ENCODE results near the gene TEF. TPM values are rescaled to one million over a fixed set of nuclear protein-coding genes. Genes with fewer than 3 reads are reported as not detected.
"Not testable (repeated sequence)": the region's sequence is repeated elsewhere in the genome, so short reads cannot be mapped to it uniquely, and the experiment has no call there.

TEF gene
- total RNA-seq, 2 donors from 2014 or later, result 2.4 to 4.0 TPM

GRCh38 chr22:41408665-41409064 is 26.9 kb downstream of the TEF start:
- H3K27me3 Mint-ChIP-seq, result no peaks in the 10 kb centered on the region
- no peaks in the 10 kb centered on the region for H3K9me3 Mint-ChIP-seq
- H3K36me3 Mint-ChIP-seq (ENCODE audit: low read depth), result no peaks in the 10 kb centered on the region
- no peak overlapping the region for H3K27ac Mint-ChIP-seq
- no peak overlapping the region for H3K4me3 Mint-ChIP-seq
- peaks cover 8% of the 10 kb centered on the region for H3K4me1 Mint-ChIP-seq
- ATAC-seq (replicated peaks), result no peak

- no peak for ATAC-seq (replicated peaks)
- Mint-ChIP-seq H3K36me3 (ENCODE audit: low read depth) (peaks cover 9% of the 10 kb centered on the region), H3K27ac (peak overlapping the region; percentile 67), H3K9me3 (no peaks in the 10 kb centered on the region), H3K4me1 (peaks cover 5% of the 10 kb centered on the region), H3K27me3 (no peaks in the 10 kb centered on the region), H3K4me3 (no peak overlapping the region)
Observed at GRCh38 chr22:41410311-41410751, 28.6 kb downstream of the TEF start.

GRCh38 chr22:41411021-41411851 is 29.5 kb downstream of the TEF start:
- Mint-ChIP-seq H3K36me3 (ENCODE audit: low read depth) (peaks cover 9% of the 10 kb centered on the region), H3K27me3 (no peaks in the 10 kb centered on the region), H3K9me3 (no peaks in the 10 kb centered on the region), H3K4me3 (peak overlapping the region; percentile 12), H3K27ac (peak overlapping the region; percentile 44), H3K4me1 (peaks cover 8% of the 10 kb centered on the region)
- ATAC-seq (replicated peaks), result no peak

GRCh38 chr22:41415554-41415953 is 33.8 kb downstream of the TEF start:
- H3K27ac Mint-ChIP-seq, result peak overlapping the region; percentile 98
- peaks cover 8% of the 10 kb centered on the region for H3K4me1 Mint-ChIP-seq
- no peak for ATAC-seq (replicated peaks)
- H3K4me3 Mint-ChIP-seq, result peak overlapping the region; percentile 97
- H3K36me3 Mint-ChIP-seq (ENCODE audit: low read depth), result peaks cover 9% of the 10 kb centered on the region
- H3K27me3 Mint-ChIP-seq, result no peaks in the 10 kb centered on the region
- no peaks in the 10 kb centered on the region for H3K9me3 Mint-ChIP-seq

- ATAC-seq (replicated peaks), result no peak
- no peaks in the 10 kb centered on the region for H3K27me3 Mint-ChIP-seq
- peaks cover 15% of the 10 kb centered on the region for H3K36me3 Mint-ChIP-seq (ENCODE audit: low read depth)
- no peak overlapping the region for H3K4me3 Mint-ChIP-seq
- H3K4me1 Mint-ChIP-seq, result peaks cover 3% of the 10 kb centered on the region
- H3K9me3 Mint-ChIP-seq, result no peaks in the 10 kb centered on the region
- no peak overlapping the region for H3K27ac Mint-ChIP-seq
Observed at GRCh38 chr22:41417622-41418390, 36.1 kb downstream of the TEF start.

GRCh38 chr22:41418717-41419116 is 37.0 kb downstream of the TEF start:
- H3K9me3 Mint-ChIP-seq, result no peaks in the 10 kb centered on the region
- H3K27ac Mint-ChIP-seq, result no peak overlapping the region
- ATAC-seq (replicated peaks), result no peak
- peaks cover 21% of the 10 kb centered on the region for H3K36me3 Mint-ChIP-seq (ENCODE audit: low read depth)
- H3K4me1 Mint-ChIP-seq, result peaks cover 3% of the 10 kb centered on the region
- H3K4me3 Mint-ChIP-seq, result no peak overlapping the region
- no peaks in the 10 kb centered on the region for H3K27me3 Mint-ChIP-seq

- H3K27me3 Mint-ChIP-seq, result no peaks in the 10 kb centered on the region
- peaks cover 48% of the 10 kb centered on the region for H3K36me3 Mint-ChIP-seq (ENCODE audit: low read depth)
- ATAC-seq (replicated peaks), result peak; percentile 95
- peak overlapping the region; percentile 66 for H3K27ac Mint-ChIP-seq
- peaks cover 13% of the 10 kb centered on the region for H3K4me1 Mint-ChIP-seq
- H3K4me3 Mint-ChIP-seq, result peak overlapping the region; percentile 48
- H3K9me3 Mint-ChIP-seq, result no peaks in the 10 kb centered on the region
Observed at GRCh38 chr22:41425660-41426365, 44.1 kb downstream of the TEF start.

GRCh38 chr22:41429232-41429950 is 47.6 kb downstream of the TEF start:
- ATAC-seq (replicated peaks), result no peak
- H3K36me3 Mint-ChIP-seq (ENCODE audit: low read depth), result peaks cover 63% of the 10 kb centered on the region
- H3K4me1 Mint-ChIP-seq, result peaks cover 13% of the 10 kb centered on the region
- no peaks in the 10 kb centered on the region for H3K9me3 Mint-ChIP-seq
- H3K27ac Mint-ChIP-seq, result peak overlapping the region; percentile 58
- H3K4me3 Mint-ChIP-seq, result no peak overlapping the region
- H3K27me3 Mint-ChIP-seq, result no peaks in the 10 kb centered on the region

GRCh38 chr22:41429951-41430332 is 48.2 kb downstream of the TEF start:
- no peaks in the 10 kb centered on the region for H3K27me3 Mint-ChIP-seq
- H3K9me3 Mint-ChIP-seq, result no peaks in the 10 kb centered on the region
- no peak for ATAC-seq (replicated peaks)
- peaks cover 65% of the 10 kb centered on the region for H3K36me3 Mint-ChIP-seq (ENCODE audit: low read depth)
- no peak overlapping the region for H3K4me3 Mint-ChIP-seq
- peak overlapping the region; percentile 58 for H3K27ac Mint-ChIP-seq
- H3K4me1 Mint-ChIP-seq, result peaks cover 13% of the 10 kb centered on the region

- peaks cover 70% of the 10 kb centered on the region for H3K36me3 Mint-ChIP-seq (ENCODE audit: low read depth)
- H3K27me3 Mint-ChIP-seq, result no peaks in the 10 kb centered on the region
- H3K27ac Mint-ChIP-seq, result no peak overlapping the region
- H3K4me1 Mint-ChIP-seq, result peaks cover 4% of the 10 kb centered on the region
- no peaks in the 10 kb centered on the region for H3K9me3 Mint-ChIP-seq
- no peak for ATAC-seq (replicated peaks)
- H3K4me3 Mint-ChIP-seq, result no peak overlapping the region
Observed at GRCh38 chr22:41431656-41432055, 49.9 kb downstream of the TEF start.

GRCh38 chr22:41433480-41433879 is 51.7 kb downstream of the TEF start:
- H3K9me3 Mint-ChIP-seq; H3K4me3 Mint-ChIP-seq; H3K4me1 Mint-ChIP-seq; H3K27me3 Mint-ChIP-seq; ATAC-seq (replicated peaks); H3K27ac Mint-ChIP-seq: not testable (repeated sequence)
- peaks cover 80% of the 10 kb centered on the region for H3K36me3 Mint-ChIP-seq (ENCODE audit: low read depth)

- not testable (repeated sequence) for H3K4me3 Mint-ChIP-seq; H3K4me1 Mint-ChIP-seq; H3K27me3 Mint-ChIP-seq; H3K27ac Mint-ChIP-seq; ATAC-seq (replicated peaks); H3K9me3 Mint-ChIP-seq
- H3K36me3 Mint-ChIP-seq (ENCODE audit: low read depth), result peaks cover 90% of the 10 kb centered on the region
Observed at GRCh38 chr22:41434361-41435003, 52.7 kb downstream of the TEF start.

- peaks cover 95% of the 10 kb centered on the region for H3K36me3 Mint-ChIP-seq (ENCODE audit: low read depth)
- H3K9me3 Mint-ChIP-seq, result no peaks in the 10 kb centered on the region
- H3K27me3 Mint-ChIP-seq, result no peaks in the 10 kb centered on the region
- no peak for ATAC-seq (replicated peaks)
- H3K4me1 Mint-ChIP-seq, result no peaks in the 10 kb centered on the region
- H3K27ac Mint-ChIP-seq, result no peak overlapping the region
- H3K4me3 Mint-ChIP-seq, result no peak overlapping the region
Observed at GRCh38 chr22:41435560-41435959, 53.8 kb downstream of the TEF start.
